HG02642 (cell line): ENCODE measurements around the gene KMT2C.
"Not testable (repeated sequence)": the region's sequence is repeated elsewhere in the genome, so short reads cannot be mapped to it uniquely, and the experiment has no call there.

Source experiments
- ATAC-seq: cut with Tn5 transposase; IDR thresholded peaks from one replicate; pipeline ENCODE4 v1.9.1; 2021; ENCODE audit warnings: mild to moderate bottlenecking; ENCODE audit not compliant: unreplicated experiment, poor library complexity

The KMT2C gene

GRCh38 chr7:152442330-152442835 lies 6.6 kb upstream of the KMT2C start:
- ATAC-seq: no peak

DNA sequence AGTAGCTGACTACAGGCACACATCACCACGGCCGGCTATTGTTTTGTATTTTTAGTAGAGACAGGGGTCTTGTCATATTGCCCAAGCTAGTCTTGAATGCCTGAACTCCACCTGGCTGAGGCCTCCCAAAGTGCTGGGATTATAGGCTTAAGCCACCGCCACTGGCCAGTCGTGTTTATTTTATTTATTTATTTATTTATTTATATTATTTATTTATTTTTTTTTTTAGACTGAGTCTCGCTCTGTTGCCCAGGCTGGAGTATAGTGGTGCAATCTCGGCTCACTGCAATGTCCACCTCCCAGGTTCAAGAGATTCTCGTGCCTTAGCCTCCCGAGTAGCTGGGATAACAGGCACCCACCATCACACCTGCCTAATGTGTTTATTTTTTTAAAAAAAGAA lies 6.0 kb upstream of the KMT2C start:
- ATAC-seq: not testable (repeated sequence)

- ATAC-seq: not testable (repeated sequence)
Measured at GRCh38 chr7:152441168-152441567, 5.4 kb upstream of the KMT2C start.

DNA sequence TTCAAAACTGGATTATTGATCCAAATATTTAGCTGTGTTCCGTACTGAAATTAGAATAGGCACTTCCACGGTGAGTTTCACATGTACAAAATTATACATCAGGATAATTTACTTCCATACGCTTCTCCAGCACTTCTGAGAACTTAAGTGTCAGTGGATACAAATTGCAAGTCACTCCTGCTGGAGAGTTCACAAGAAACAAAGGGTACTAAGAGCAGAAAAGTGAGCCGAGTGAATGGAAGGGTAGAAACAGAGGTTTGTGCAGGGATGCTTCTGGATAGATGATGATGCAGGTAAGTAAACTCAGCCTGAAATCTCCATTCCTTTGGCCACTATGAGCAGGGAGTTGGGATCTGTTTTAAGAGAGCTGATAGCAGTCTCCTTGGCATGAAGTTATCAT lies 2.2 kb upstream of the KMT2C start:
- ATAC-seq: not testable (repeated sequence)

- ATAC-seq: not testable (repeated sequence)
Measured at GRCh38 chr7:152436931-152437575, 1.2 kb upstream of the KMT2C start.

DNA sequence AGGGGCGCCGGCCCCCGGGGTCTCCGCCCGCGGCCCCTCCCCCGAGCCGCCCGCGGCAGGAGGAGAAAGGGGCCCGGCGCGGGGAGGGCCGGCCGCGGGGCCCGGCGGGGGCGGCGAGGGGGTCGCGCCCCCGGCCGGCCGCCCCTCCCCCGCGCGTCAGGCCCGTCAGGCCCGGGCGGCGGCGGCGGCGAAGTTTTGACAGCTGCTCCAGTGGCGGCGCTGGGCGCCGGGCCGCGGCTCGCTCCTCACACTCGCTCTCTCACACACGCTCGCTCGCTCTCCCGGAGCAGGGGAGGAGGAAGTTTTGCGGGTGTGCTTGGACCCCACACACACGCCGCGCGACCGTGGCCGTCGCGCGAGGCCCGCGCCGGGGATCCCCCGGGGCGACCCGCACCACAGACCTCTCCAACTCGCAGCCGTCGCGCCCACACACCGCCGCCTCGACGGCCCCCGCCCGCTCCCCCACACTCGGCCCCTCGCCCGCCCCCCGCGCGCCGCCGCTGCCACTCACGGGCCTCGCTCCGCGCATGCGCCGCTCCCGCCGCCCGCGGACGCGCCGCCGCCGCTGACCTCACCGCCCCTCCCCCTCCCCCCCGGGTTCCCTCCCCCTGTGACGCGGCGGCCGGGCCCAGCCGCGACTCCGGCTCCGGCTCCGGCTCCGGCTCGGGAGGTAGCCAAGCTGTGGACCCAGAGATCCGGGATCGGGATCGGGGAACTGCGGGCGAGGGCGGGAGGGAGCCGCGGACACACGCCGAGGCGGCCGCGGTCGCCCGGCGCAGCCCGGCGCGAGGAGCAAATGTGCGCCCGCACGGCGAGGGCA lies 518 bp upstream of the KMT2C start:
- peak; percentile 68 for ATAC-seq

DNA sequence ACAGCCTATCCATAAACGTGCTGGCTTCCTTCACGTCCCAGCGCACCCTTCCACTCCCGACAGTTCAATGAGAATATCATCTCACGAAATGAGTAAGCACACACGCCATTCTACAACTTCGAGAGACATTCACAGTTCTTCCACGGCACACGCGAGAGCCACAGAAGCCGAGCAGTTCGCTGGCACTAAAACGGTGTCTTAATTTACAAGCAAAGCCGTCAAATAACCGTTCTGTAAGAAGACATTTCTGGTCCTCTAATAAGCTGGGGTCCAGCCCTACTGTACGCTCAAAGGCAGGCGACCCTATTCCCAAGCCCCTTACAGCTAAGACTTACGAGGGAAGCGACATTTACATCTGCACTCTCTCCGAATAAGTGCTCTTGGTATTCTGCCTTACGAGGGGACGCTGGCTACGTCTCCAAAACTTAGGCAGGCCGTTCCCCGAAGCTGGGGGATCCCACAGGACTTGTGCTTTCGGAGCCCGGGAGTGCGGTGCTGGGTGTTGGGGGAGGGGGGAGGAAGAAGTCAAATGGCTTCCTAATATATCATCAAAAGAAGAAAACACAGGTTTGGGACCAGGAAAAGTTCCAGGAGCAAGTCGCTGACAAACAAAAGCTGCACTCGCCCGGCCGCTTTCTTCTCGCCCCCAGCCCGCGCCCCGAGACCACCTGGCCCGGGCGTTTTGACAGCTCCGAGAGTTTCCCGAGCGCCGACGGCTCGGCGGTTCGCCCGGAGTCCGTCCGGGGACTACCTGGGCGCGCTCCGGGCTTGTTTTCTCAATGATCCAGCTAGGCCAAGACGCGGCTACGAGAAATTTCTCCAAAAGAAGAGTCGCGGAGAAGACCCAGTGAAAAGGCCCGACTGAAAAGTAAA lies 1.1 kb downstream of the KMT2C start:
- ATAC-seq: peak; percentile 23

DNA sequence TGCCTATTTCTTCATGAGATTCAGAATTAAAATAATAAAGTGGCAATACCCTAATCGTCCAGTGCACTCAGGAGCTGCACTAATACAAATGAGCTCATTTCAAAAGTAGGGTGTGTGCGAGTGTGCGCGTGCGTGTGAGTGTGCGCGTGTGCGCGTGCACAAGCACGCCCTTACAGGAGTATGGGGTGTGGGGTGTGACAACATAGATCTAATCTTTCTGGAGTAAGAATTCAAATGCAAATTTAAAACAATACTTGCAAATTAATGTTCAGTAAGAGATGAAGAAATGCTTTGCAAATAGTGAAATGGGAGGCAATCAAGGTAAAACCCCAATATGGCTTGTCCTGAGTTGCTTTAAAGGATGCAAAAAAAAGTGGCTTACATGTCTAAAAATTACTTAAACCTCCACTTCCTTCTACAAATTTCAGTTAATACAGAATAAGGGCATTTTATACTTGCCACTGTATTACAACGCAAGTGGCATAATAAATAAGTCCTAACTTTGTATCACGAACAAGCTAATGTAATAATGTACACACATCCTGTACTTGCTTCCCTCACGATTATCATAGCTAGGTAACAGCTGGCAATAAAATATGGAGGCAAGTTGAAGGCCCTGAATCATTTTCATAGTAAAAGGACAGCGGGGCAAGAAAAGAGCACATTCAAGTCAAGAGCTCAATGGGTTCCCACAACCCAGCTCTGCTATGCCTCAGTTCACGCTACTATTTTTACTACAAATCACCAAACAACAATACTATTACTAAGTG lies 1.9 kb downstream of the KMT2C start:
- peak; percentile 20 for ATAC-seq

DNA sequence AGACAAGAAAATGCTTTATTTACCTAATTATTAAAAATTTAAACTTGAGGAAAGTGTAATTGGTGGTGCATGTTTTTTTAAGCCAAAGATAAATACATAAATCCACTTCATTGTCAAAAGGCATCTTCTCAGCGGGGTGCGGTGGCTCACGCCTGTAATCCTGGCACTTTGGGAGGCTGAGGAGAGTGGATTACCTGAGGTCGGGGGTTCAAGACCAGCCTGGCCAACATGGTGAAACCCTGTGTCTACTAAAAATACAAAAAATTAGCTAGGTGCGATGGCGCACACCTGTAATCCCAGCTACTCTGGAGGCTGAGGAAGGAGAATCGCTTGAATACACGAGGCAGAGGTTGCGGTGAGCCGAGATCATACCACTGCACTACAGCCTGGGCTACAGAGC lies 3.1 kb downstream of the KMT2C start:
- ATAC-seq: not testable (repeated sequence)

DNA sequence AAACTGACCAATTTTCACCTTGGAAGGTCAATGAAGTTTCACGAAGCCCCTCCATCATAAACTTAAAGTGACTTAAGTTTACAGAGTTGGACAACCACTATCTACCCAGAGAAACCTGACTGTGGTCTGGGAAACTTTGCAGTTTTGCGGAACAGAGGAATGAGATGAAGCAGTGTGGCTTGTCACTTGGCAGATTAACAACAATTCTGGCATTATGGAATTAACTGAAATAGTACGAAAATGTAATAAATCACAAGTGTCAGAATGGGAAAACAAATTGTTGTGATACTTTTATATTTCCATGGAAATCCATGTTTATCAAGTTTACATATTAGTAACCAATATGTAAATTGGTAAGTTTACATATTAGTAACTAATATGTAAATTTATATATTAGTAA lies 4.9 kb downstream of the KMT2C start:
- ATAC-seq: no peak

DNA sequence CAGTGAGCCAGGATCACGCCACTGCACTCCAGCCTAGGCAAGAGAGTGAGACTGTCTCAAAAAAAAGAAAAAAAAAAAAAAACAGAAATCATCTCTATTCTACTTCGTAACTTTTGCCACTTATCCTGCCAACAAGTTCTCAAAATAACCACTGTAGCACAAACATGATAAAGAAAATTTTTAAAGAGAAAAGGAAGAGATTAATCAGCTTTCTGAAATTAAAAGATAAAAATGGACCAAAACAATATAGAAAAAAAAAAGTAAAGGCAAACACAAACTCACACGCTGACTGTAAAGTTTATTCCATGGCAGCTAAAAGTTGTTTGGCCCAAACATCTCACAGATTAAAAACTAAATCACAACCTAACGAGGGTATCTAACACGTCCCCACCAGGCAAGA lies 5.7 kb downstream of the KMT2C start:
- not testable (repeated sequence) for ATAC-seq

DNA sequence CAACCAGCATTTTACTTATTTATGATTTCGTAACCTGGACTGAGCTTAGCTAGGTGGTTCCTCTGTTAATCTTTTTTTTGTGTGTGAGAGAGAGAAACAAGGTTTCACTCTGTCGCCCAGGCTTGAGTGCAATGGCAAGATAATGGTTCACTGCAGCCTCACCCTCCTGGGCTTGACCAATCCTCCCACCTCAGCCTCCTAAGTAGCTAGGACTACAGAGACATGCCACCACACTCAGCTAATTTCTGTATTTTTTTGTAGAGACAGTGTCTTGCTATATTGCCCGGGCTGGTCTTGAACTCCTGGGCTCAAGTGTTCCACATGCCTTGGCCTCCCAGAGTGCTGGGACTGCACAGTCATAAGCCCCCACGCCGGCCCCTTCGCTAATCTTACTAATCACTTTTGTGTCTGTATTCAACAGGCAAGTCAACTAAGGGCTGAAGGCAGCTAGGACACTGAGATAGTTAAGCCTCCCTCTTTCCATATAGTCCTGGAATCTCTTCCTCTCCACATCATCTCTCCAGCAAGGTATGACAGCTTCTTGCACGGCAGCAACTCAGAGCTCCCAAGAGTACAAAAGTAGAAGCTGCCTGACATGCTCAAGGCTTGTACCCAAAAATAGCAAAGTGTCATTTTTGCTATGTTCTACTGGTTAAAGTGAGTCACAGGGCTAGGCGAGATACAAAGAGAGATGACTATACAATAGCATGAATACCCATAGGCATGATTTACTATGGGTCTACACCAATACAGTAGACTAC lies 11.3 kb downstream of the KMT2C start:
- no peak for ATAC-seq

DNA sequence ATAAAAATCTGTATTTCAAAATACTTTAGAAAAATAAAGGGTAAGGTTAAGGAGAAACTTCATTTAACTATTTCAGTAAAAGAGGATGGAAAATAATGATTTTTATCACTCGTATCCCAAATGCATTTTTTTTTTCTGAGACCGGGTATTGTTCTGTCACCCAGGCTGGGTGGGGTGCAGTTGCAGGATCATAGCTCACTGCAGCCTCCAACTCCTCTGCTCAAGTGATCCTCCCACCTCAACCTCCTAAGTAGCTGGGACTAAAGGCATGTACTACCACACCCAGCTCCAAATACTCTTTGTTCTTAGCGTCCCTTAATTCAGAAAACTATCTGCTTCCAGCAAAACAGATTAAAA lies 11.8 kb downstream of the KMT2C start:
- ATAC-seq: no peak

DNA sequence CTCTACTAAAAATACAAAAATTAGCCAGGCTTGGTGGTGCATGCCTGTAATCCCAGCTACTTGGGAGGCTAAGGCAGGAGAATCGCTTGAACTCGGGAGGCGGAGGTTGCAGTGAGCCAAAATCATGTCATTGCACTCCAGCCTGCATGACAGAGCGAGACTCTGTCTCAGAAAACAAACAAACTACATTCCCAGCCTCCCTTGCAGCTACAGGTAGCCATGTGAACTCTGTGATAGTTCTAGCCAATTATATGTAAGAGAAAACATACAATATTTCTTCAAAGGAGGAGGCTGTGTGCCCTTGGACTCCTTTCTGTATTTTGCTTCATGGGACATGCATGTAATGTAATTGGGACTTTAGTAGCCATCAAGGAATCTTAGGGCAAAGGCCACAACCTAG lies 12.6 kb downstream of the KMT2C start:
- ATAC-seq: not testable (repeated sequence)

- not testable (repeated sequence) for ATAC-seq
Measured at GRCh38 chr7:152420950-152421349, 14.9 kb downstream of the KMT2C start.

DNA sequence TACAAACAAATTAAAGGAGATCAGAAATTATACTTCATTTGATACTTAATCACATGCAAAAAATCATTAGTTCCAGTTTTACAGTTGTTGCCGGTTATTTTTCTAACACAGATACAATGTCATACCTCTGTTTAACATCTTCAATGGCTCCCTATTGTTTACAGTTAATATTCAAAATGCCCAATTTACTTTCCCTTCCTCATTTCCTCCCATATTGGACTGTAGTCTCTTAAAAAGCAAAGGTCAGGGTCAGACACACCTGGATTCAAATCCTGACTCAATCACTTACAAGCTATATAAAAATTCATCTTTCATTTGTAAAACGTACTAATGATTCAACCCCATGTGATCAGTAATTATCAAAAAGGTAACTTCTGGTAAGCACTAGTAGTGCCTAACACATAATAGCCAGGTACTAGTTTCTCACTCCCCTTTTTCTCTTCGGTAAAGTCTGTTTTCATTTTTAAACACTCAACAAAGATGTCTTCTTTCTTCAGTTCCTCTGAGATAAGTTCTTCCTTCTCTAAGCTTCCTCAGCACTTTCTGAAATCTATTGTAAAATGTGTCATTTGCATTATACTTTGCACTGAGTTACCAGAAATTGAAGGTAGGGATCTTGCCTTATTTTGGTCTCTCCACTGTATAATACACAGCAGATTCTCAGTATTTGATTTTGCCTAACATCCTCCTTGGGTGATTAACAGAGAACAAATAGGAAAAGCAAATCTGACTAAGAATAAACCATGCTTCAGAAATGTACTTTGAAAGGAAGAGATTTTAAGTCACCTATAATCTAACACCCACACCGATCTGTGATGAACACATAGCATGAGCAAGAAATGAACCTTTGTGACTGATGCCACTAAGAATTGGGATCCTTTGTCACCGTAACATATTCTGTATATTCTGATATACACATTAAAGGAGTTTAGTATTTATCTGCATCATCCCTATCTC lies 16.1 kb downstream of the KMT2C start:
- no peak for ATAC-seq

- no peak for ATAC-seq
Measured at GRCh38 chr7:152414779-152415178, 21.0 kb downstream of the KMT2C start.

- no peak for ATAC-seq
Measured at GRCh38 chr7:152411389-152411788, 24.4 kb downstream of the KMT2C start.
